Measurements from ENCODE around the gene RPTOR. TPM values are rescaled to one million over a fixed set of nuclear protein-coding genes. Genes with fewer than 3 reads are reported as not detected.

RPTOR gene
- total RNA-seq, 1 experiment from 2014 or later, result 46.2 TPM

- no peak overlapping the region for H3K4me2 ChIP-seq (ENCODE audit: low read length)
- peaks cover 4% of the 10 kb centered on the region; the same call in 1 of the 2 replicates for H3K36me3 ChIP-seq (ENCODE audit: low read depth, low read length)
- H3K4me3 ChIP-seq (ENCODE audit: low read length), result no peak overlapping the region
- ChIA-PET POLR2A (ENCODE audit: unreplicated experiment) (no interaction called here), CTCF (no interaction called here)
- H3K9ac ChIP-seq (ENCODE audit: low read length), result no peak overlapping the region
- intact Hi-C loops (cut with micrococcal nuclease), result no loop called here
- no peaks in the 10 kb centered on the region for H3K27me3 ChIP-seq (ENCODE audit: low read length)
- BruUV-seq (replicated peaks), result no TSS peak
- H3K79me2 ChIP-seq (ENCODE audit: low read length), result no peaks in the 10 kb centered on the region
- H3K27ac ChIP-seq (ENCODE audit: low read length), result no peak overlapping the region
- no peak for DNase-seq
- H3K9me3 ChIP-seq (ENCODE audit: low read length), result no peaks in the 10 kb centered on the region
- no peak overlapping the region for H2AFZ ChIP-seq (ENCODE audit: low read length)
- no peaks in the 10 kb centered on the region for H3F3A ChIP-seq (ENCODE audit: low read length, unreplicated experiment)
- no peaks in the 10 kb centered on the region for H4K20me1 ChIP-seq (ENCODE audit: low read length)
- ATAC-seq, result no peak
- no peaks in the 10 kb centered on the region for H3K9me2 ChIP-seq (replicated peaks; ENCODE audit: low read length)
- TF ChIP-seq EZH2 (IDR thresholded peaks at IDR 0.05; ENCODE audit: low read length, unreplicated experiment) (no peak), EZH2phosphoT487 (IDR thresholded peaks at IDR 0.05; ENCODE audit: borderline replicate concordance, low read length) (no peak)
- TF ChIP-seq, protein P1, sequence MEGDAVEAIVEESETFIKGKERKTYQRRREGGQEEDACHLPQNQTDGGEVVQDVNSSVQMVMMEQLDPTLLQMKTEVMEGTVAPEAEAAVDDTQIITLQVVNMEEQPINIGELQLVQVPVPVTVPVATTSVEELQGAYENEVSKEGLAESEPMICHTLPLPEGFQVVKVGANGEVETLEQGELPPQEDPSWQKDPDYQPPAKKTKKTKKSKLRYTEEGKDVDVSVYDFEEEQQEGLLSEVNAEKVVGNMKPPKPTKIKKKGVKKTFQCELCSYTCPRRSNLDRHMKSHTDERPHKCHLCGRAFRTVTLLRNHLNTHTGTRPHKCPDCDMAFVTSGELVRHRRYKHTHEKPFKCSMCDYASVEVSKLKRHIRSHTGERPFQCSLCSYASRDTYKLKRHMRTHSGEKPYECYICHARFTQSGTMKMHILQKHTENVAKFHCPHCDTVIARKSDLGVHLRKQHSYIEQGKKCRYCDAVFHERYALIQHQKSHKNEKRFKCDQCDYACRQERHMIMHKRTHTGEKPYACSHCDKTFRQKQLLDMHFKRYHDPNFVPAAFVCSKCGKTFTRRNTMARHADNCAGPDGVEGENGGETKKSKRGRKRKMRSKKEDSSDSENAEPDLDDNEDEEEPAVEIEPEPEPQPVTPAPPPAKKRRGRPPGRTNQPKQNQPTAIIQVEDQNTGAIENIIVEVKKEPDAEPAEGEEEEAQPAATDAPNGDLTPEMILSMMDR (conservative IDR thresholded peaks at IDR 0.05; ENCODE audit: low read depth, low read length), result no peak
- no peaks in the 10 kb centered on the region for H3K4me1 ChIP-seq (ENCODE audit: insufficient read depth, low read length)
Measured at GRCh38 chr17:80799538-80800480, 255.2 kb downstream of the RPTOR start.

DNA sequence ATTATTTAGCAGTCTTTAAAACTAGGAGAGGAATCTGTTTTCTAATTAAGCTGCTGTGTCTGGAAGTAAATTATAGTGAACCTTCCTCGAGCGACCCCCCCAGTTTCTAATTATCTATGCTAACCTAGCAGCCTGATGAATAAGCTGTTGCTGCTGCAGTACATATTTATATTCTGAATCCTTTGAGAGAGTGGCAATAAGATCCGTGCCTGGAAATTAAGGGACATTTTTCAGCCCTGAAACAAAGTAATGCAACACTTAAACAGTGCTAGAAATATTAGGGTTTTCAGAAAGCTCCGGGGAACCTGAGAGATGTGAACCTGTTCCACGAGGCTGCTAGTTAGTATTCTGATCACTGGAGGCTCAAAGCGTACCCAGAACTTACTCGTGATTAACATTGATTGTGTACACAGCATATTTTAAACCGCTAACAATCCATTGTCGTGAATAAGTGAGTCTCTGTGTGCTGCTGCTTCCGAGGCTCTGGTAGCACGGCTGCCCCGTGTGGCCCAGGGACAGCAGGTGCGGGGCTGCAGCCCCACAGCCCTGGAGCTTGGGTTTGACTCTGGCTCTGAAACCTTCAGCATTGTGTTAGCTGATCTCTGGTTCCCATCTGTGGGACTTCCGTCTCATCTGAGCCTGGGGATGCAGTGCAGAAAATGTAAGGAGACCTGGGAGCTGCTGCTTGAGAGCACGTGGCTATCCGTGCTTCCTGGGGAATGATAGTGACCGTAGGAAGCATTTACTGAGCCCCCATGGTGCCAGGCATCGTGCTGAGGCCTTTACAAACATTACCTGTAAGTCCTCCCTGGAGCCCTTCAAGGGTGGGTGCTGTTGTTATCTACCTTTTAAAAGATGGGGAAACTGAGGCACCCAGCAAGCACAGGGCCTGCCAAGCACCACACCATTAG is 256.1 kb downstream of the RPTOR start:
- intact Hi-C loops (cut with micrococcal nuclease), result no loop called here
- no peak overlapping the region for H3K4me2 ChIP-seq (ENCODE audit: low read length)
- ATAC-seq, result no peak
- H3F3A ChIP-seq (ENCODE audit: low read length, unreplicated experiment), result no peaks in the 10 kb centered on the region
- no peak overlapping the region for H2AFZ ChIP-seq (ENCODE audit: low read length)
- H3K4me1 ChIP-seq (ENCODE audit: insufficient read depth, low read length), result no peaks in the 10 kb centered on the region
- H3K9me2 ChIP-seq (replicated peaks; ENCODE audit: low read length), result no peaks in the 10 kb centered on the region
- no peak for DNase-seq
- no peaks in the 10 kb centered on the region for H4K20me1 ChIP-seq (ENCODE audit: low read length)
- POLR2A ChIA-PET (ENCODE audit: unreplicated experiment), result no interaction called here
- H3K9ac ChIP-seq (ENCODE audit: low read length), result no peak overlapping the region
- H3K36me3 ChIP-seq (ENCODE audit: low read depth, low read length), result peaks cover 2% of the 10 kb centered on the region; the same call in 1 of the 2 replicates
- H3K27me3 ChIP-seq (ENCODE audit: low read length), result no peaks in the 10 kb centered on the region
- CTCF ChIA-PET, result no interaction called here
- H3K79me2 ChIP-seq (ENCODE audit: low read length), result no peaks in the 10 kb centered on the region
- TF ChIP-seq, protein P1 (conservative IDR thresholded peaks at IDR 0.05; ENCODE audit: low read depth, low read length), result no peak
- TF ChIP-seq EZH2phosphoT487 (IDR thresholded peaks at IDR 0.05; ENCODE audit: borderline replicate concordance, low read length) (no peak), EZH2 (IDR thresholded peaks at IDR 0.05; ENCODE audit: low read length, unreplicated experiment) (no peak)
- H3K4me3 ChIP-seq (ENCODE audit: low read length), result no peak overlapping the region
- BruUV-seq (replicated peaks), result no TSS peak
- no peaks in the 10 kb centered on the region for H3K9me3 ChIP-seq (ENCODE audit: low read length)
- no peak overlapping the region for H3K27ac ChIP-seq (ENCODE audit: low read length)
